Ishikawa (cell line): ENCODE measurements around the gene P2RX1.

Source experiments
- CEBPB ChIP-seq: IDR thresholded peaks from 2 replicates; pipeline ENCODE4 v1.6.1; 2012
- EGR1 ChIP-seq: IDR thresholded peaks from 2 replicates; pipeline ENCODE4 v1.6.1; 2012
- EP300 ChIP-seq: IDR thresholded peaks from 2 replicates; pipeline ENCODE4 v1.6.1; 2012; ENCODE audit warnings: borderline replicate concordance
- FOXM1 ChIP-seq: IDR thresholded peaks from 2 replicates; pipeline ENCODE4 v1.6.1; 2012; ENCODE audit warnings: low read depth, borderline replicate concordance
- NFIC ChIP-seq: IDR thresholded peaks from 2 replicates; pipeline ENCODE4 v1.6.1; 2012
- REST ChIP-seq: IDR thresholded peaks from 2 replicates; pipeline ENCODE4 v1.6.1; 2012; ENCODE audit warnings: low read depth, mild to moderate bottlenecking
- TAF1 ChIP-seq: IDR thresholded peaks from 2 replicates; pipeline ENCODE4 v1.6.1; 2012; ENCODE audit warnings: low read depth, mild to moderate bottlenecking

GRCh38 chr17:3935825-3936355, 19.6 kb upstream of the P2RX1 start:
- no peak for TF ChIP-seq TAF1
- no peak for TF ChIP-seq CEBPB
- no peak for TF ChIP-seq FOXM1
- TF ChIP-seq REST: no peak
- TF ChIP-seq EGR1: no peak
- no peak for TF ChIP-seq EP300
- TF ChIP-seq NFIC: no peak
